Astrocyte (in vitro differentiated cells and primary cell): ENCODE measurements around the gene RPL34. TPM values are rescaled to one million over a fixed set of nuclear protein-coding genes. Genes with fewer than 3 reads are reported as not detected.

Experiments used
- DNase-seq: peaks from one replicate; pipeline ENCODE4 v3.0.0-alpha.2; 2010; ENCODE audit warnings: low read depth
- FAIRE-seq: peaks from 2 replicates; lab custom pipeline; 2011; peaks lifted over from hg19 to GRCh38; lab: Jason Lieb, UNC
- H2AFZ ChIP-seq: 2 replicates; pipeline ENCODE4 v1.6.0; 2012; ENCODE audit warnings: low read depth, low read length, inconsistent platforms
- H3K27ac ChIP-seq: 2 replicates; pipeline ENCODE4 v1.5.1; 2011; ENCODE audit warnings: low read depth, low read length, inconsistent platforms
- H3K27me3 ChIP-seq: 2 replicates; pipeline ENCODE4 v1.6.0; 2011; ENCODE audit warnings: low read length, inconsistent platforms; ENCODE audit not compliant: insufficient read depth
- H3K36me3 ChIP-seq: 2 replicates; pipeline ENCODE4 v1.5.1; 2011; ENCODE audit warnings: low read length, inconsistent platforms; ENCODE audit not compliant: insufficient read depth
- H3K4me1 ChIP-seq: 2 replicates; pipeline ENCODE4 v1.5.1; 2011; ENCODE audit warnings: low read length, inconsistent platforms; ENCODE audit not compliant: insufficient read depth
- H3K4me2 ChIP-seq: 2 replicates; pipeline ENCODE4 v1.6.0; 2012; ENCODE audit warnings: low read length, inconsistent platforms
- H3K4me3 ChIP-seq: 2 replicates; pipeline ENCODE4 v1.5.1; 2011; ENCODE audit warnings: low read depth, mild to moderate bottlenecking, low read length, inconsistent platforms; ENCODE audit not compliant: insufficient read depth
- H3K79me2 ChIP-seq: 2 replicates; pipeline ENCODE4 v1.6.0; 2012; ENCODE audit warnings: mild to moderate bottlenecking, low read length, inconsistent platforms; ENCODE audit not compliant: insufficient read depth
- H3K9ac ChIP-seq: 2 replicates; pipeline ENCODE4 v1.6.0; 2012; ENCODE audit warnings: mild to moderate bottlenecking, low read length, inconsistent platforms
- H3K9me3 ChIP-seq: 2 replicates; pipeline ENCODE4 v1.5.1; 2012; ENCODE audit warnings: low read depth, mild to moderate bottlenecking, low read length, inconsistent platforms; ENCODE audit not compliant: insufficient read depth
- H4K20me1 ChIP-seq: 2 replicates; pipeline ENCODE4 v1.6.0; 2012; ENCODE audit warnings: low read length, inconsistent platforms; ENCODE audit not compliant: insufficient read depth
- H3K27ac Mint-ChIP-seq: one replicate; pipeline ENCODE4 v1.8.0; 2021; ENCODE audit warnings: mild to moderate bottlenecking, mixed read lengths; ENCODE audit not compliant: unreplicated experiment
- H3K27me3 Mint-ChIP-seq: one replicate; pipeline ENCODE4 v1.8.0; 2021; ENCODE audit warnings: low read depth, mixed read lengths; ENCODE audit not compliant: unreplicated experiment
- H3K36me3 Mint-ChIP-seq: one replicate; pipeline ENCODE4 v1.8.0; 2021; ENCODE audit warnings: low read depth, mixed read lengths; ENCODE audit not compliant: unreplicated experiment
- H3K4me1 Mint-ChIP-seq: one replicate; pipeline ENCODE4 v1.8.0; 2021; ENCODE audit warnings: low read depth, mixed read lengths; ENCODE audit not compliant: unreplicated experiment
- H3K4me3 Mint-ChIP-seq: one replicate; pipeline ENCODE4 v1.8.0; 2021; ENCODE audit warnings: mild to moderate bottlenecking, moderate library complexity, mixed read lengths; ENCODE audit not compliant: unreplicated experiment
- H3K9me3 Mint-ChIP-seq: one replicate; pipeline ENCODE4 v1.8.0; 2021; ENCODE audit warnings: mild to moderate bottlenecking, mixed read lengths; ENCODE audit not compliant: unreplicated experiment
- CTCF ChIP-seq: IDR thresholded peaks from 2 replicates; pipeline ENCODE4 v1.5.1; 2011; ENCODE audit warnings: low read depth, mild to moderate bottlenecking, inconsistent platforms, low read length, moderate library complexity; ENCODE audit not compliant: insufficient read depth
- EZH2 ChIP-seq: IDR thresholded peaks from 2 replicates; pipeline ENCODE4 v1.6.1; 2012; ENCODE audit warnings: mild to moderate bottlenecking, low read length, inconsistent platforms; ENCODE audit not compliant: insufficient read depth
- total RNA-seq: library from RNA; stranded (reverse); gene quantifications from 2 replicates; pipeline ENCODE4 v1.2.1, GENCODE V29; 2021

Gene RPL34
- total RNA-seq, 1 donor from 2014 or later: 1,087 TPM

- H3K27ac Mint-ChIP-seq: peak overlapping the region; percentile 99
- peak overlapping the region; percentile 90 for H3K4me2 ChIP-seq
- H3K36me3 ChIP-seq: peaks cover 25% of the 10 kb centered on the region
- H3K79me2 ChIP-seq: peaks cover 42% of the 10 kb centered on the region
- peaks cover 1% of the 10 kb centered on the region for H3K9me3 ChIP-seq
- peaks cover 20% of the 10 kb centered on the region for H3K36me3 Mint-ChIP-seq
- peak overlapping the region; percentile 99 for H3K4me3 Mint-ChIP-seq
- H3K27me3 ChIP-seq: no peaks in the 10 kb centered on the region
- H3K9me3 Mint-ChIP-seq: peaks cover 3% of the 10 kb centered on the region
- H3K27me3 Mint-ChIP-seq: no peaks in the 10 kb centered on the region
- TF ChIP-seq EZH2 (no peak), CTCF (no peak)
- peak overlapping the region; percentile 99 for H3K4me3 ChIP-seq
- peak overlapping the region; percentile 53 for H3K9ac ChIP-seq
- DNase-seq (no peak), FAIRE-seq (no peak)
- H3K4me1 Mint-ChIP-seq: peaks cover 27% of the 10 kb centered on the region
- peaks cover 34% of the 10 kb centered on the region for H3K4me1 ChIP-seq
- peaks cover 37% of the 10 kb centered on the region for H4K20me1 ChIP-seq
- peak overlapping the region; percentile 90 for H2AFZ ChIP-seq
- peak overlapping the region; percentile 39 for H3K27ac ChIP-seq
Observed at GRCh38 chr4:108619372-108620100, 840 bp upstream of the RPL34 start.

GRCh38 chr4:108620933-108621905 is 843 bp downstream of the RPL34 start:
- DNase-seq: peak; percentile 33
- Histone ChIP-seq H3K27ac (peak overlapping the region; percentile 88), H3K9ac (peak overlapping the region; percentile 97), H3K9me3 (no peaks in the 10 kb centered on the region), H3K4me1 (peaks cover 34% of the 10 kb centered on the region), H3K79me2 (peaks cover 58% of the 10 kb centered on the region), H3K36me3 (peaks cover 41% of the 10 kb centered on the region), H4K20me1 (peaks cover 53% of the 10 kb centered on the region), H2AFZ (peak overlapping the region; percentile 90), H3K4me2 (peak overlapping the region; percentile 90), H3K27me3 (no peaks in the 10 kb centered on the region), H3K4me3 (peak overlapping the region; percentile 99)
- H3K27me3 Mint-ChIP-seq: no peaks in the 10 kb centered on the region
- peak overlapping the region; percentile 99 for H3K4me3 Mint-ChIP-seq
- no peak for FAIRE-seq
- H3K36me3 Mint-ChIP-seq: peaks cover 27% of the 10 kb centered on the region
- peaks cover 30% of the 10 kb centered on the region for H3K4me1 Mint-ChIP-seq
- H3K9me3 Mint-ChIP-seq: peaks cover 3% of the 10 kb centered on the region
- H3K27ac Mint-ChIP-seq: peak overlapping the region; percentile 99
- no peak for TF ChIP-seq EZH2

- Histone ChIP-seq H3K4me2 (peak overlapping the region; percentile 90), H2AFZ (no peak overlapping the region), H3K36me3 (peaks cover 45% of the 10 kb centered on the region), H4K20me1 (peaks cover 53% of the 10 kb centered on the region), H3K9me3 (no peaks in the 10 kb centered on the region), H3K79me2 (peaks cover 60% of the 10 kb centered on the region), H3K4me1 (peaks cover 34% of the 10 kb centered on the region), H3K27ac (peak overlapping the region; percentile 17), H3K27me3 (no peaks in the 10 kb centered on the region), H3K4me3 (peak overlapping the region; percentile 99), H3K9ac (peak overlapping the region; percentile 97)
- Mint-ChIP-seq H3K27me3 (no peaks in the 10 kb centered on the region), H3K27ac (no peak overlapping the region), H3K4me3 (peak overlapping the region; percentile 99), H3K36me3 (peaks cover 34% of the 10 kb centered on the region), H3K4me1 (peaks cover 30% of the 10 kb centered on the region), H3K9me3 (no peaks in the 10 kb centered on the region)
- FAIRE-seq: no peak
- no peak for DNase-seq
- TF ChIP-seq EZH2 (no peak), CTCF (no peak)
Observed at GRCh38 chr4:108622022-108622421, 1.6 kb downstream of the RPL34 start.
